GM18502 (cell line): ENCODE measurements around the gene KLF13.

ENCODE experiments used
- ATAC-seq: cut with Tn5 transposase; IDR thresholded peaks from one replicate; pipeline ENCODE4 v1.9.1; 2021; ENCODE audit warnings: mild to moderate bottlenecking; ENCODE audit not compliant: unreplicated experiment, poor library complexity

Gene KLF13

DNA sequence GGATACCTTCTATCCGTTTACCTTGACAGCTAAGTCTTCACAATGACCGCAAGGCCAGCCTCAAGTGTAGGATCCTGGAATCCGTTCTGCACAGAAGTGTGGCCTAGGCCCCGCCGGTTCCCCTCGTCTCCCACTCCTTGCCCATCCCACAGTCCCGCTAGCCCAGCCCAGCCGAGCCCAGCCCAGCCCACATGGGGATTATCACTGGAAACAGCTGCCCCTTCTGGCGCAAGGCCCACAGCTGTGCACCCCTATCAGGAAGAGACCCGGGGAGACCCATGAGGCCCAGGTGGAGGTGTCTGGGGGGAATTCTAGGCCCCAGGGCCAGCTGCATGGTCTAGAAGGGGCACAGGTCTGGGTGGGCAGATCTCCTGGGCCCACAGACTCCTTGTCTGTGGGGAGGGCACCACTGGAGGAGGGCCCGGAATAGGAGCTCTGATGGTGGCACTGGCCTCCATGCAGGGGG lies 27.9 kb upstream of the KLF13 start:
- no peak for ATAC-seq

DNA sequence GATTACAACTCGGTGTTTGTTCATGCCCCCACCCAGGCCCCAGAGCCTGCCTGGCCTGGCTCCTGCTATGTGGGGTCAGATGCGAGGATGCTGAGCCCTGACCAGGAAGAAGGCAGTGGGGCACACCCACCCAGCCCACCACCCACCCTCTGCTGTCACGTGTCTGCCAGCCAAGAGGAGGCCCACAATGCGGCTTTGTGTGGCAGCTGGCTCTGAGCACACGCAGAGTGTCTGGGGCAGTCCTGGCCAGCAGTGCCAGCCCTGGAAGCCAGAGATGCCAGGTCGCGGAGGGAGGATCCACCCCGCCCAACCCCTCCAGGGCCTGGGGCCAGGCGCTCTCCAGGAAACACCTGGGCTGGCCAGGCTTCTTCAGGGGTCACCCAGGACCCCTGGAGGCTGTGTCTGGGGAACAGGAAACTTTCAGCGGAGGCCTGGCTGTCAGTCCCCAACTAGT lies 26.4 kb upstream of the KLF13 start:
- no peak for ATAC-seq

- ATAC-seq: no peak
Observed at GRCh38 chr15:31300981-31301672, 25.5 kb upstream of the KLF13 start.

DNA sequence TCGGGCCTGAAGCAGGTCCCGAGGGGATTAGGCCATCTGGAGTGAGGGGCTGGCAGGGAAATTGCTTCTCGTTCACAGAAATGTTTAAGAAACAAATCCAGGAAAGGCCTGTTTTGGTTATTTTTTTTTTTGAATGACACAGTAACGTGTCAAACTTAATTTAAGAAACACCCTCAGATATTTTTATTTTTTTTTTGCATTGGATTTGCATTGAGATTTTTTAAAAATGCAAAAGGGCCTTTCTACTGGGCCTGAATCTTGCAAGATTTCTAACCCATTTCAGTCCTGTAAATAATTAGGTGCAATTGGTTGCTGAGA lies 25.0 kb upstream of the KLF13 start:
- ATAC-seq: no peak

DNA sequence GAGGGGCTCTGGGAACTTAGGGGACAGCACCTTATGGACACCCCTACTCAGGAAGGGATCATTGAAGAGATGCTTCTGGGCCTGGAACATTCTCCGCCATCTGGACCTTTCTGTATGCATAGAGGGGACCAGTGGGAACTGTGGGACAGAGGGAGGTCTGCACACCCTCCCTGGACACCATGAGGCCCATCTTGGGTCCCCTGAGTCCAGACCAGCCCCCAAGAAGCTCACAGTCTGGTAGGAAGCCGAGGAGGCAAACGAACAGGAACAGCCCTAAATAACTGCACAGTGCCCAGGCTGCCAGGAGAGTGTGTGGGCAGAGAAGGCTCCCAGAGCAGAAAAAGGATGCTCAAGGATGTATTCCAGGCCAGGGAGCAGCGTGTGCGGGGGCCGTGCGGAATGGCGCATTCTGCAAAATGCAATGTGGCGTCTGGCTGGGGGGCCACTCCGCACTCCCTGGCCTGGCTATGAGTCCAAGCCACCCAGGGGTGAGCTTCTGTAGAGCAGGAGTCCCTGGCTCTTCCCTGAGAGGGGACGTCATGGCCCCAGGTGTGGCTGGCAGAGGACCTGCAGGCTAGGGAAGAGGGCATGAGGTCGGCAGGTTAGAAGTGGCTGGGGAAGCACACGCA lies 24.5 kb upstream of the KLF13 start:
- ATAC-seq: no peak

DNA sequence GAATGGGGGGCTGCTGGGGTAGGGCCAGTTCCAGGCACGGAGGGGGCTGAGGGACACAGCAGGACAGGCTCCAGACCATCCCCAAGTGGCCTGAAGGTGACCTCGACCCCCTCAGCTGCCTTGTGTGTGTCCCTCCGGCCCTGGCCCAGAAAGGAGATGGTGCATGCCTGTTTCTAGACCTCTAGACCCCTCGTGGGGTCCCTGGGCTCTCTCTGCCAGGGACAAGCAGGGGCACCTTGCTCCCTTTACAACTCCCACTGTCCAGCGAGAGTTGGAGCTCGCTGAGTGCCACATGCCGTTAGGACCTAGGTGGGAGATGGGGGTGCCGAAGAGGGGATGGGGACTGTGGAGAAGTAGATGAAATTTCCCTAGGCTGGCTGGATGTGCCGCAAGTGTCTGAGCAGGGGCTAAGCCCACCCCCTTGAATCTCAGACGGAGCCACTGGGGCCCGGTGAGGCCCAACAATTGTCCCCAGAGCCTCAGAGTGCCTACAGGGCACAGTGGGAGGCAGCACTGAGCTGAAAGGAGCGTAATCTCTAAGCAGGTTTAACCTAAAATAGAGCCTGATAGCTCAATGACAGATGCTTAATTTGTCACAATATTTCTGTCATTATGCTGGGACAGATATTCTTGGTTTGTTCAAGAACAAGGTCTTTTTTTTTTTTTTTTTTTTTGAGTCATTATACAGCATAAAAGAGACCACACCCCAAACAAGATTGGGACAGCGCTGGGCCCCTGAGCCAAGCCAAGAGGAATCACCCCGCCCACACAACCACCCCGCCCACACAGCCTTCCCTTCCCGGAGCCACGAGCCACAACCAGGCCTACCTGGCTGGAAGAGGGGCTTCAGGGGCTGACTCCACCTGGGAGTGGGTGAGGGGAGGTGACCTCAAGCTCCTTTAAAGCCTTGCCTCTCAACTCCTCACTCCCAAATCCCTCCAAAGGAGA lies 23.6 kb upstream of the KLF13 start:
- ATAC-seq: no peak

- no peak for ATAC-seq
Observed at GRCh38 chr15:31303726-31304648, 22.6 kb upstream of the KLF13 start.

- no peak for ATAC-seq
Observed at GRCh38 chr15:31304751-31305365, 21.8 kb upstream of the KLF13 start.

DNA sequence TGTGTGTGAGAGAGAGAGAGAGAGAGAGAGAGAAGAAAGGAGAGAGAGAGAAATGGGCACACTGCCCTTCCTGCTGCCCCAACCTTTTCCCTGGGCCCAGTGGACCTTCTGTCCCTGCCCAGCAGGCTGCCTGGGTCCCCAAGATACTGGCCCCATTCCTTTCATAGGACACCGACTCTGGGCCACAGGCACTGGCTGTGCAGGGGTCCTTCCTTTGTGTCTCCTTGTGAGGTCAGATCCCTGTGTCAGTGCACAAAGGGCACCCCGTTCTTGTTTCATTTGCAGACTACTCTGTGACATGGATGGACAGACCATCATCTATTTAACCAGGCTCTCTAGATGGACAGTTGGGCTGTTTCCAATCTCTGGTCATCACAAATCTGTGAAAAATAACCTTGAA lies 21.3 kb upstream of the KLF13 start:
- ATAC-seq: no peak

DNA sequence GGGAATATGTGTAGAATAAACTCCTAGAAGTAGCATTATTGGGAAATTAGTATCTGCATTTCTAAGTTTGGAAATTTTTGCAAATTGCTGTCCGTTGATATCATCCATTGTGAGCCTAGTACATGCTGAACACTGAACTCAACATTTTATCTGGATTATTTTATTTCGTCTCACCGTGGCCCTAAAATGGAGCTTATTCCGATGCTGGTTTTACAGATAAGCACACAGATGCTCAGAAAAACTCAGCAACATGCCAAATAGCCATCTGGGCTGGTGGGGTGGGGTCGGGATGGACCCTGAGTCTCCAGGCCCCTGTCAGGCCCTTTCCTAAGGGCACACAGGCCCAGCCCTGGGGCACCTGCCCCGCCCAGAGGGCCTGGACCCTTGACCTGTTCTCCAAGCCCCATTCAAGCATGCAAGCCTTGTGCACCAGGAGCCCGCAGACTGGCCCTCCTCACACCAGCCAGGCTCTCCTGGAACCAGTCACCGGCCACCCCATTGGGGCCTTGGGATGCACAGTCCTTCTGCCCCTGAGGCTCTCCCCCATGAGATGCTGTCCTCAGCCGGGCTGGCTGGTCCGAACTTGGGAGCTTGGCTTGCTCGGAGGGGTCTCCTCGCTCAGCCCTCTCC lies 20.7 kb upstream of the KLF13 start:
- no peak for ATAC-seq

DNA sequence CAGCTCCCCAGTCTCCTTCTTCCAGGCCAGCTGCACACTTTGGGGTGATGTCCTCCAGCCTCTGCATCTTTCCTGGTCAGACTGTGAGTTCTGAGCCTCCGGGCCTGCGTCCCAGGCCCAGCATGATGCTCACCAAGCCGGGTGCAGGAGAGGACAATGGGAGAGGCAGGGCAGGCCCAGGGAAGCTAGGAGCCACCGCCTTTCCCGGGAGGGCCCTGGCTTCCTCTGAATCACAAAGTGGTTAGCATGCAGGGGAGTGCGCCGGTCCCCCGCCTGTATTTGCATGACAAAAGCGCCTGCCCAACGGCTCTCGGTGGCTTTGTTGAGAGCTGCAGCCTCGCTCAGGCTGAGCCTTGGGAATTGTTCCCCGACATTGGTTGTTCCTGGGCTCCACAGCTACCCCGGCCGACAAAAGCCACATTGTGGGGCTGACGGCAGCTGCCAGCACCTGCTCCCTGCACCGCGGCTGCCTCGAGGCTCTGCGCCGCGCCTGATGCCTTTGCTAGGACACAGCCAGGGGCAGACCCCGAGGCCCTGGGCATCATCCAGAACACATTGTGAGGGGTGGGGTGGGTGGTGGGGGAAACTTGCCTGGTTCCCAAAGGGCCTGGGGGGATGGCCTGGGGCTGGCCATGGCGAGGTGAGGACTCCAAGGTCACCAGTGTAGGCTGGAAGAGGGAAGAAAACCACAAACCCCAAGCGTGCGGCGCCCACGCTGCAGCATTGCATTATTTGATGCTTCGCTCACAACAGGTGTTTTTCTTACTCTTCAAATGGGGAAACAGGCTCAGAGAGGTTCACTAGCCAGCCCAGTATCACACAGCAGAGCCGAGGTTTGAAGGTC lies 20.0 kb upstream of the KLF13 start:
- no peak for ATAC-seq

- ATAC-seq: peak; percentile 9
Observed at GRCh38 chr15:31307270-31308184, 19.1 kb upstream of the KLF13 start.

GRCh38 chr15:31308185-31308639 lies 18.4 kb upstream of the KLF13 start:
- peak; percentile 71 for ATAC-seq

DNA sequence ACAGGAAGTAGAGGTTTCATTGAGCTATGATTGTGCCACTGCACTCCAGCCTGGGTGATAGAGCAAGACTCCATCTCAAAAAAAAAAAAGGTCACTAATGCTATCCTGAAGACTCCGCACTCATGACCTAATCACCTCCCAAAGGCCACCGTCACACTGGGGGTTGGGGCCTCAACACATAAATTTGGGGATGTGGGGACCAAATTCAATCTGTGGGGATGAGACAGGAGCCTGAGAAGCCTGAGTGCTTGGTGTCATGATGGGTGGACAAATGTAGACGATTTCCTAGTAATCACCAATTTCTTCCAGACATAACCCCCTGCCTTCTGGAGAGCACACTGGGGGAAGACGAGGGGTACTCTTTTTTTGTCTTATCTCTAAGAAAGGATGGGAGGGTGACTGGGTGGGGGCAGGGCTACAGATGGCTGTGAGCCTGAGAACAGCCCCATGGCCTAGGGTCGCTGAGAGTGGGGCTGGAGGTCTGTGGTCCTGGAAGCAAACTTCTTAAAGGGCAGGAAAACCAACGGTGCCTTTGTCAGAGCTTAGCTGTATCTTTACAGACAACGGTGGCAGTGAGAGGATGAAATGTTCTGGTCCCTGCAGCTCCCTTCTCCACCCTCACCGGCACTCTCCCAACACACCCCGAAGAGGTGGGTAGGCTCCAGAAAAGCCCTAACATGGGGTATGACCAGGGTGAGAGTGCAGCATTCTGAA lies 16.6 kb upstream of the KLF13 start:
- ATAC-seq: no peak

GRCh38 chr15:31311735-31312619 lies 14.7 kb upstream of the KLF13 start:
- no peak for ATAC-seq

DNA sequence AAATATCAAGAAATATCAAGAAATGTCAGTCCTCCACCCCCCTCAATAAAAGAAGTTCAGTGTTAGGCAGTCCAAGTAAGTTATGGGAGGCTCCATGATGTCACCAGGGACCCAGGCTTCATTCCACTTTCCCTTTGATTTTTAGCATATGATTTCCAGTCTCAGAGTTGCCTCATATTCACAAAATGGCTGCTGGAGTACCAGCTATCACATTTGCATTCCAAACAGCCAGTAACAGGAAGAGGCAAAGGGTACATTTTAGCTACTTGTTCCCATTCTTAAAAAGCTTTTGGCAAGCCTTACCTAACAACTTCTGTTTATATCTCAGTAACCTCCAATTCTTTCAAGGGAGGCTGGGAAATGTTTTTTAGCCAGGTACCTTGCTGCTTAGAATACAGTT lies 13.4 kb upstream of the KLF13 start:
- no peak for ATAC-seq
